GM12872 (cell line): Measurements from ENCODE around the gene TNS3.

ENCODE experiments used
- CTCF ChIP-seq: IDR thresholded peaks from 3 replicates; pipeline ENCODE4 v1.5.1; 2011; ENCODE audit warnings: low read depth, mild to moderate bottlenecking, low read length, moderate library complexity; ENCODE audit not compliant: insufficient read depth

TNS3 gene

GRCh38 chr7:47454069-47454973, 127.6 kb downstream of the TNS3 start:
- no peak for TF ChIP-seq CTCF

- no peak for TF ChIP-seq CTCF
These were observed 128.5 kb downstream of the TNS3 start for GRCh38 chr7:47453093-47454061.

- TF ChIP-seq CTCF = no peak
These were observed 129.2 kb downstream of the TNS3 start for GRCh38 chr7:47452715-47453092.

GRCh38 chr7:47452295-47452694, 129.6 kb downstream of the TNS3 start:
- TF ChIP-seq CTCF = no peak

- TF ChIP-seq CTCF = no peak
These were observed 130.1 kb downstream of the TNS3 start for GRCh38 chr7:47451851-47452205.

GRCh38 chr7:47449810-47450590, 131.9 kb downstream of the TNS3 start:
- no peak for TF ChIP-seq CTCF
